Right ventricle myocardium inferior (tissue), 1 donor: ENCODE results near the gene TRANK1. TPM values are rescaled to one million over a fixed set of nuclear protein-coding genes. Genes with fewer than 3 reads are reported as not detected.
A peak's percentile ranks its signal among the peaks of the same experiment; 100 is the strongest.

Source experiments
- ATAC-seq: fragments of 200-7000 bp; cut with Tn5 transposase; one replicate; pipeline ENCODE4 v1.9.1; 2020; ENCODE audit warnings: mild to moderate bottlenecking, moderate library complexity
- DNase-seq: peaks from one replicate; pipeline ENCODE4 v3.0.0; 2021; ENCODE audit errors: missing footprints
- intact Hi-C: fragments of 100-400 bp; cut with DNase I; formaldehyde crosslinking; loops from one replicate; pipeline ENCODE4 v1.11.0; 2022
- total RNA-seq: library from RNA; stranded (reverse); fragmentation: NEBNext Ultra II Directional; extraction: Animal tissue kit (Norgen Biotek cat#: 25700); gene quantifications from one replicate; pipeline ENCODE4 v1.2.1, GENCODE V29; 2021
- donor health status: DM: no; HTN: yes; CAD: no; lungs with severe emphysema.

The TRANK1 gene
- total RNA-seq, 1 donor from 2014 or later = 5.7 TPM

DNA sequence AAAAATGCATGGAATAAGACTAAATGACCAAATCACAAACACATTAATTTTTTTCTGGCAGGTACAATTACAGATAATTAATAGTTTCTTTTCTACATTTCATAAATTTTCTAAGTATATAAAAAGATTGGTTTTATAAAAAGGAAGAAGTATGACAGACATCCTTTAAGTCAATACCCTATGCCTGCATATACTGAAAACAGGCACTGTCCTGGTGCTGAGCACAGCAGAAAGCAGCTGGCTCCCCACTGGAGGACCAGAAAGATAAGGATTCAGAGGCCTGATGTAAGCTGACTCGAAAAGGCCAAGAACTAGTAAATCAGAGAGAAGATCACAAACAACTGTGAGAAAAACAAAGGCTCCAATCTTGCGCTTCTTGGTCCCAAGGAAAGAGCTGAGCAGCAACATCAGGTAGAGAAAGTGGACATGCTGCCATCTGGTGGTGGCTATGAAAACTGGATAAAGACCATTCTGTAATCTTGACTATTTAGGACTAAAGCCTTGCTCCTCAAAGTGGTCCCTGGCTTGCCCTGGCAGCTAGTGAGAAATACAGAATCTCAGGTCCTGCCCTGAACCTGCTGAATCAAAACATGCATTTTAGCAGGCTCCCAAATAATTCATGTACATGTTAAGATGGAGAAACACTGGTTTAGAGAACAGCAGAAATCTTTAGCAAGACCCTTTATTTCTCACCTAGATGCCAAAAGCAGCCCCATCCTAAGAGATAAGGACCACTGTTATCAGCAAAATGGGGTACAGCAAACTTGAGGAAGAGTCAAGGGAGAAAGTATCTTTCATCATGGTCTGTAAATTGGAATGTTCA, 76.0 kb downstream of the TRANK1 start:
- ATAC-seq (peak; percentile 34), DNase-seq (no peak)
- intact Hi-C loops = loop anchor here (1.0 kb wide), 1 partner anchor 140 kb away; no protein-coding TSS in a partner anchor

DNA sequence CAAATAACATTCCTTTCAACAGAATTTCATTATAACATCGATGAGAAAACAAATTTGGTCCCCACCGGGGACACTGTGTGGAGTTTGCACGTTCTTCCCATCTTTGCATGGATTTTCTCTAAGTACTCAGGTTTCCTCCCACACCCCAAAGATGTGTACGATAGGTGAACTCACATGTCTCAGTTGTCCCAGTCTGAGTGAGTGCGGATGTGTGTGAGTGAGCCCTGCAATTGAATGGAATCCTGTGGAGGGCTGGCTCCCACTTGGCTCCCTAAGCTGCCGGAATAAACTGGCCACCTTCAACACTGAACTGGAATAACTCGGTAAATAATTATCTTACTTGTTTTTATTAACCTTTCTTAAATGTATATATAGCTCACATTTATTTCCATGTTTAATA, 77.0 kb downstream of the TRANK1 start:
- intact Hi-C loops = no loop called here

DNA sequence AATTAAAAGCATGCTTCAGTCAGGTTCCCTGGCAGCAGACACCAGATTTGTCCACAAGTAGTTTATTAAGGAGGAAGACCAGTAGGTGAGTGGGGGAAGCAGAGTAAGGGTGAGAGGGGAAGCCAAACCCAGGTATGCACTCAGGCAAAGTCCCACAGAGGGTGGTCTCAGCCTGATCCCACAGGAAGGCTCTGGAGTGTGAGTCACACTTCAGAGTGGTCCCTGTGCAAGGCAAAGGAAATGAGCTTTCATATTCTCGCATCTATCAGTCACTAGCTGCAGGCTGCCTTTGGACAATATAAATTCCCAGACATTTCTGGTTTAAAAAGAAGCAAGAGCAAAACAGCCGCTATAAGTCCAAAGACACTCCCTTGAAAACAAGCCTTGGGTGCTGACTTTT, 78.5 kb downstream of the TRANK1 start:
- intact Hi-C loops = no loop called here
- ATAC-seq (no peak), DNase-seq (no peak)

More for the DNA sequence above, 77.0 kb downstream of the TRANK1 start:
- no peak for ATAC-seq
- no peak for DNase-seq

- no peak for DNase-seq
- no peak for ATAC-seq
- intact Hi-C loops = no loop called here
Observed at GRCh38 chr3:36864180-36865053, 80.4 kb downstream of the TRANK1 start.

DNA sequence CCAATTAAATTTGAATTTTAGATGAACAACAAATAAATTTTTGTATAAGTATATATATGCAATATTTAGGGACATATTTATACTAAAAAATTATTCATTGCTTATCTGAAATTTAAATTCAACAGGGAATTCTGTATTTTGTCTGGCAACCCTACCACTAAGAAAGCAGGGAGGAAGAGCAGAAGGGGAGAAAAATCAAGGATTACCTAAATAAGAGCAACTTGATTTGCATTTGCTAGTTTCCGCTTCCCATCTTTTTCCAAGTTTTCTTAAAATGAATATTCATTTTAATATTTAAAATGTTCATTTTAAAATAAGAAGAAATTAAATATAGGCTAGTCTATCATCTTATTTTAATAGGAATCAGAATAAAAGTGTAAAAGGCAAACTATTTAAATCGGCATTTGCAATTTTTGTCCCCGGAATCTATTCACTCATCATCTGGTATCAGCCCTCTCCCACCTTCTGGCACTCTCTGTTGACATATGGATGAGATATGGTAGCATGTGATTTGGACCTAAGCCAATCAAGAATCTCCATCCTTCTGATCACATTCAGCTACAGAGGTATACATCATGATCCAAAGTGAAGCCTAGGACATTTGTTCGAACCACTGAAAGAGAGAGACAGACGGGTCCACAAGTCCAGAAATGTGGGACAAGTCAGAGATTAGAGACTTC, 82.6 kb downstream of the TRANK1 start:
- no peak for ATAC-seq
- no peak for DNase-seq
- intact Hi-C loops = no loop called here

DNA sequence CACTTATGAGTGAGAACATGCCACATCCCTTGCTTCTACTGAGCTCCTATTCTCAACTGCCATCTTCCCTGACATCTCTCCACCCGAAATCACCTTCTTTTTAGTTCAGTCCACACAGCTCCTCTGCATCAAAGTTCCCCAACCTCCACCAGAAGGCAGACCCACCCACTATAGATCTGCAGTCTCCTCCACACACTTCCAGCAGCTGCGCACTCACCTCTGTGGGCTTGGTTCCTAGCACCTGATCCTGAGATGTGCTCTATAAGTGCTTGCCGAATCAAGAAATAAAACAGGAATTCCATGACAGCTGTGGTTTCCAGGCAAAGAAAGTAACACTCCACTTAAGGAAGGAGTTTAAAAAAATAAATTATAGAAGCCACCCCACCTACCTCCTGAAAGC, 85.4 kb downstream of the TRANK1 start:
- ATAC-seq (no peak), DNase-seq (no peak)
- intact Hi-C loops = no loop called here

GRCh38 chr3:36852071-36852470, 92.8 kb downstream of the TRANK1 start:
- DNase-seq (no peak), ATAC-seq (no peak)
- intact Hi-C loops = no loop called here

- no peak for DNase-seq
- ATAC-seq = no peak
- intact Hi-C loops = no loop called here
Observed at GRCh38 chr3:36850743-36851142, 94.1 kb downstream of the TRANK1 start.

DNA sequence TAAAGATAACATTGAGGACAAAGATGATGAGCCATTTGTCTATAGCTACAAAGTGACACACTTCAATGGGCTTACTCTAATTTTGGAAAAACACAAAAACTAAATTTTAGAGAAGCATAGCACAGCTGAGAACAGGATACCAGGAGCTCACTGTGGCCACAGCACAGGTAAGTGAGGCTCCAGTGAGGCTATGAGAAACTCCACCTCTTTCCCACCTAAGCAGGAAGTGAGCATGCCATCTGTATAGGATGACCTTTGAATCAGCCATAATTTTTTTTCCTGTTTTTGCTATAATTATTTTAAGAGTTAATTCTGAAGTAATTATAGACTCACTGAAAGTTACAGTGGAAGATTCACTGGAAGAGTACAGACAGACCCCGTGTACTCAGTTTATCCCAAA, 98.4 kb downstream of the TRANK1 start:
- intact Hi-C loops = no loop called here

DNA sequence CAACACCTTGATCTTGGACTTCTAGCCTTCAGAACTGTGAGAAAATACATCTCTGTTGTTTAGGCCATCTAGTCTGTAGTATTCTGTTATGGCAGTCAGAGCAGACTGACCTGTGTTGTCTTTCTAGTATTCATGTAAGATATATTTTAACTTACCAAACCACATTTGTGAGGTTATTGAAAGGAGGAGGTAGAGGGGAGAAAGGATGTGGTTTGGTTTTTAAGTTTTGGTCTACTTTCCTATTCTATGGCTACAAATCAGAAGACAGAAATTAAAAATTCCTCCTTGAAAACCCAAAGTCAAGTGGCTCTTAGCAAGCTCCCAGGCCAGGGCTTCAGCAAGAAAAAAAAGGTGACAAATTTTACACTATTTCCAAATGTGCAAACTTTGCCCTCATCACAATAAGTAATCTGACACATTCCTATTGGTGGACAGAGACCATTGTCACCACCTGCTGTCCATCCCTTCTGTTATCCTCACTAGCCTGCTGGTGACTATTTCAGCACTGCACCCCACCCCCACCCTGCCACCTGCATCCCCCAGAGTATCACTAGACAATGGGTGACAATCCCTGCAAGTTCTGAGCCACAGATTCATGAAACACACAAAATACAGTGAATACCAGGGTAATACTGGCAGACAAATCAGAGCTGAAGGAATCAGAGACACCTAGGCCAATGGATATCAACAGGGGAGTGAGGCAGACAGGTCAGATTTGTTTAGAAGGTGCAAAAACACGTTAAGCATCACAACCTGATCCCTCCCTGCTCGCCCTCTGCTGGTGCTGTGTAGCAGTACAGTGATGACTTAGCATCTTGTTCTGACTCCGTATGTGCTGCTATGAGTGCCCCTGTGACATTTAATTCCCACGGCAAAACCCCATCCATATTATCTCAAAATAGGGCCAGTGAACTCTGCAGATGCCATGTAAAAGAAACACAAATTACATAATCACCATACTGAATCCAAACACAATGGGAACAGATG, 101.5 kb downstream of the TRANK1 start:
- ATAC-seq (no peak), DNase-seq (no peak)
- intact Hi-C loops = no loop called here

More for the DNA sequence above, 98.4 kb downstream of the TRANK1 start:
- ATAC-seq = no peak
- DNase-seq = no peak

- DNase-seq (no peak), ATAC-seq (no peak)
- intact Hi-C loops = no loop called here
Observed at GRCh38 chr3:36842275-36842674, 102.6 kb downstream of the TRANK1 start.

- intact Hi-C loops = no loop called here
- DNase-seq (no peak), ATAC-seq (peak; percentile 55)
Observed at GRCh38 chr3:36840453-36840921, 104.4 kb downstream of the TRANK1 start.

DNA sequence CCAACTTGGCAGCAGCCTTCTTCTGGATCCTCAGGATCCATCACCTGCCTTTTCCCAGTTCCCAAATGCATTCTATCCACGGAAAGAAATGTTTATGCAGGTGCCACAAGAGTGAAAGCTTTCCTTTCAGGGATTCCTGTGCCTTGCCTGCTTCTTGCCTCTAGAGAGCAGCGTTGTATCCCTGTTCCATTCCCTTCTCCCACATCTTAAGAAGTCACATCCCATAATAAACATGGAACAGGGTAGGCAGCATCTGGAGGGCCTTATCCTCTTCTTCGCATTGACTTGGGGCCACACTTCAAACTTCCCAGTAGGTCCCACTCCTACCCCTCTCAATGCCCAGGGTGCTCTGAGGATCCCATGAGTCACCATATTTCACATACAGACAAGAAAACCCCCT, 107.8 kb downstream of the TRANK1 start:
- intact Hi-C loops = loop anchor here (10.0 kb wide), 1 partner anchor 72 kb away; the partner anchor contains the start of gene DCLK3
- ATAC-seq (no peak), DNase-seq (no peak)

- no peak for DNase-seq
- intact Hi-C loops = loop anchor here (10.0 kb wide), 1 partner anchor 68 kb away; the partner anchor contains the start of gene DCLK3
- ATAC-seq = no peak
Observed at GRCh38 chr3:36833160-36833814, 111.6 kb downstream of the TRANK1 start.

DNA sequence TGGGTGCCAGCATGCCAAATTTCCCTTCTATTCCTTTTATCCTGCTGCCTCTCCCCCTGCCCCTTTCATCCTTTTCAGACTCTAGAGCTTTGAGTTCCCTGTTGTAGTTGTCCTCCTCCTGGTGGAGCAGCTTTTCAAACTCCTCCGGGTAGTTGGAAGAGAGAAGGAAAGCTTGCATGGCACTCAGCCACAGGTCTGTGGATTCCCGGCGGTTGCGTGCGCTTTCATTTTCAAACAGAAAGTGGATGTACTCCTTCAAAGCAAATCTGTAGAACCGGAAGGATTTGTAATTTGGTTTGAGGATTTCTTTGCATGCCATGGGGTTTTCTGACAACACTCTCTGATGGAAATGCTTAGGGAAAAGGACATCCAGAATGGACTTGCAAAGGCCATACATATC, 112.4 kb downstream of the TRANK1 start:
- intact Hi-C loops = loop anchor here (10.0 kb wide), 1 partner anchor 68 kb away; the partner anchor contains the start of gene DCLK3
- ATAC-seq (no peak), DNase-seq (no peak)

DNA sequence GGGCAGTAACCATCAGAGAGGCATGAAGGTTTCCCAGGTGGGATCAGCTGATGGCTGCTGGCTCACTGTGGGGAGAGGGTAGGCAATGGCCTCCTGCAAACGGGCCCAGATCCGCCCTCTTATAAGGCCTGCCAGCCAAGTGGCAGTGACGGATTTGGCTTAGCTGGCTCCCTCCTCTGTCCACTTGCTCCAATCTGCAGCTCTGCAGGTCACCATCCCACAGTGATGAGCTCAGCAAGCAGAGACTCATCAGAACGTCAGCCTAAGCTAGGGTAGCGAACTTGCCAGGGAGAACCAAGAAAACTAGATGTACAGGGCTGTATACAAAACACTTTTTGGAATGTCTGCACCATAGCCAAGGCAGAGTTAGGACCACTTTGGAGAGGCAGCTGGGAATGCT, 117.7 kb downstream of the TRANK1 start:
- ATAC-seq (no peak), DNase-seq (no peak)

DNA sequence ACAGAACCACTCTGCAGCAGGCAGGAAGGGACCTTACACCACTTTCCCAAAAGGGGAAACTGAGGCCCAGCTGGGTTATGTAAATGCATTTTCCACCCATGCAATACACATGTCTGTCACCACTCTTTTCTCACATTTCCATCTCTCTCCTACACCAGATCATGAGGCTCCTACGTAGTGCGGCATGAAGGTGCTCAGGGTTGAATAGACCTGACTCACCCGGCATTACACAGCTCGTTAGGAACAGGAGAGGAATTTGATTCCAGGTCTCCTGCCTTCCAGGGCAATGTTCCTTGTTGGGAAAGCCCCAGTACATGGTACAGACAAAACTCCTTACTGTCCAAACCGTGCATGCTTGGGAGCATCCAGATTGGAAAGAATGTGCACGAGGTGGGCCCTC, 118.6 kb downstream of the TRANK1 start:
- DNase-seq (no peak), ATAC-seq (no peak)
- intact Hi-C loops = no loop called here

More for the DNA sequence above, 117.7 kb downstream of the TRANK1 start:
- intact Hi-C loops = no loop called here
